Measurements from ENCODE around the gene DPYSL4. TPM values are rescaled to one million over a fixed set of nuclear protein-coding genes. Genes with fewer than 3 reads are reported as not detected.

DPYSL4 gene
- total RNA-seq, 1 donor from 2014 or later = 24.0 TPM

DNA sequence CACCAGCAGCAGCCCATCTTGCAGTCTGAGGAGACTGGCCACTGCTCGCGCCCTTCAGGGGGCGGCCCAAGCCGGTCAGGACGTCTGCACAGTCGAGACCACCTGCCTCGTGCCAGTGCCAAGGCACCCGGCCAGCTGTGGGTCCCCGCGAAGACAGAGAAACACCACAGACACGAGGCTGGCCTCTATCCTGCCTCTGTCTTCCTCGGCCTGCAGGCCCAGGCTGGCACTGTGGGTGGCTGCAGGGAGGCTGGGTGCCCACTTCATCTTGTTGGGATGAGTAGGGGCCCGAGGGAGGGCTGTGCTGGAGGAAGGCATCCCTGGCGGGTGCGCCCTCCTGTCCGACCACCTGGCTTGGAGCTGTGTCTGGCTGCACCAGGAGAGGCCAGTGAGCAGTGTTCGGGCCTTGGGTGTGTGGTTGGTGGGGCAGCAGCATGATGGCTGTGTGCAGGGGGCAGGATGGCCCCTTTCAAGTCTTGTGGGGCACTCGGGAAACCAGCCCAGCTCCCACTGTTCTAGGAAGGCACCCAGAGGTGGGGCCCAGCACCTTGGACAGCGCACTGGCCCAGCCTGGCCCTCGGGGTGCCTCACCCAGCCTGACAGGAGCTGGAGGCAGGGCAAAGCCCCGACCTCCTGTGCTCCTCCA is 7.3 kb downstream of the DPYSL4 start:
- intact Hi-C loops (cut with micrococcal nuclease) = no loop called here

DNA sequence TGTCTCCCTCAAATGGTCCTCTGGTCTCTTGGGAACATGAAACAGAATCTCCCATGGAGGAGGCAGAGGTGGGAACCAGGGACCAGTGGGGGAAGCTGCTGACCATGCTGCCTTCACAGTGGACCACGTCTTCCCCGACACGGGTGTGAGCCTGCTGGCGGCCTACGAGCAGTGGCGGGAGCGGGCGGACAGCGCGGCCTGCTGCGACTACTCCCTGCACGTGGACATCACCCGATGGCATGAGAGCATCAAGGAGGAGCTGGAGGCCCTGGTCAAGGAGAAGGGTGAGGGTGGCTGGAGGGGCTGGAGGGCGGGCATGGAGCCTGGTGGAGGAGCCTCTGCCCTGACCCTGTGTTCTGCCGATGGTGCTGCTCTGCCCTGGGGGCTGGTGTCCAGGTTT is 8.0 kb downstream of the DPYSL4 start:
- intact Hi-C loops (cut with micrococcal nuclease) = no loop called here

GRCh38 chr10:132195366-132196075 is 8.8 kb downstream of the DPYSL4 start:
- intact Hi-C loops (cut with micrococcal nuclease) = no loop called here

DNA sequence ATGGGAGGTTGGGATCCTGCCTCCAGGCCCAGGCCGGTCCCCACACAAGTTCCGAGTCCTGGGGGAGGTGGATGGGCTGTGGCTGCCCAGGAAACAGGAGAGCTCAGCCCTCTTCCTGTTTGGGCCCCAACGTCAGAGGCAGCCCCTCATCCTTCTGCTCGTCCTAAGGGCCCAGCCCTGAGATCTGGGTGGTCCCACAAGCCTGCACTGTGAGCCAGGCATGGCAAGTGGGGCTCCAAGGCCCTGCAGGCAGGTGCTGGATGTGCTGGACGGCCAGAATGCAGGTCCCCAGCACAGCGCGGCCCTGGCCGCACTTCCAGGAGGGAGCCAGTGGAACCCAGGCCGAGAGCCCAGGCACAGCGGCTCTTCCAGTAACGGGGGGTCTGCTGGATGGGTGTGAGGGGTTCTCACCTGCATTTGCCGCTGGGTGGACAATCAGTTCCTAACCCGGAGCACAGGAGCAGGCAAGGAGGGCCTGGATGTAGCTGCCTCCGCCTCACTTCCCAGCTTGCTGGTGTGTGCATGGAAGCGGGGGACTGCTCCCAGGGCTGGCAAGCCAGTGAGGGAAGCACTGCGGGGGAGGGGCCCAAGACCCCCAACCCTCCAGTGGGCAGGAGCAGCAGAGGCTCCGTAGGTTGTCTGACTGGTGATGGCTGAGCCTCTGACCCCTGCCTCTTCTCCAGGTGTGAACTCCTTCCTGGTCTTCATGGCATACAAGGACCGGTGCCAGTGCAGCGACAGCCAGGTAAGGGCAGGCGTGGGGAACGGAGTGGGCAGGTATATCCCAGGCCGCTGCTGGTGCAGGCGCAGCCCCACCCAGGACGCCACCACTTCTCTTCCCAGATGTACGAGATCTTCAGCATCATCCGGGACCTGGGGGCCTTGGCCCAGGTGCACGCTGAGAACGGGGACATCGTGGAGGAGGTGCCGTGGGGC is 9.7 kb downstream of the DPYSL4 start:
- intact Hi-C loops (cut with micrococcal nuclease) = no loop called here

DNA sequence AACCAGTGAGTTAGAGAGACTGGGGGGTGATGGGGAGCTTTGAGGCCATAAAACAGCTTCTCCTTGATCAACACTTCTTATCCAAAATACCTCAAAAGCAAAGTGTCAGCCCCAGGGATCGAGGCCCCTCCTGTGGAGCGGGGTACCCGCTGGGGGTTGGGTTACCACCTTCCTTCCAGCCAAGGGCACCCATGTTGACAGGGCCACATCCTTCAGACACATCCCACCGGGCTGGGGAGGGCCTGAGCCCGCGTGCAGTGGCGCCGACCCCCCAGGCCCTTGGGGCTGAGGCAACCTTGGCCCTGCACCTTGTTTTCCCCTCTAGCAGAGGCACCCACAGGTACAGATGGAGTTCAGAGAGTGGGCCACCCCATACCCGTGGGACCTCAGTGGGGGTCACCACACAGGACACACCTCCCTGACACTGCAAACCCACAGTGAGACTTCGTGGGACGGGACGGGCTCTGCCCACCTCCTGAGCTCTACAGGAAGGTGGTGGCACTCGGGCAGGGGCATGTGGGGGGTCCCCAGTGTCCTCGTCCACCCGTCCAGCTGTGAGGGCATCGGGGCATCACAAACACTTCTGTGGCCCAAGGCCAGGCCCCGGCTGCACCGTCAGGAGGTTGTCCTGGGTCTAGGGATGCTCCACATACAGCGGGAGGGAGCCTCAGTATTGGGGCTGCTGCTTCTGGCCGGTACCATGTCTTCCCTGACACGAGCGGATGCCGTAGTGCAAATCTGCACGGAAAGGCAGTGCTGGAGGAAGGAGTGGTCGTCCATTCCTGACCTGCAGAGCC is 10.7 kb downstream of the DPYSL4 start:
- intact Hi-C loops (cut with micrococcal nuclease) = no loop called here

GRCh38 chr10:132198068-132198370 is 11.3 kb downstream of the DPYSL4 start:
- intact Hi-C loops (cut with micrococcal nuclease) = no loop called here

GRCh38 chr10:132198381-132199181 is 11.8 kb downstream of the DPYSL4 start:
- intact Hi-C loops (cut with micrococcal nuclease) = no loop called here

DNA sequence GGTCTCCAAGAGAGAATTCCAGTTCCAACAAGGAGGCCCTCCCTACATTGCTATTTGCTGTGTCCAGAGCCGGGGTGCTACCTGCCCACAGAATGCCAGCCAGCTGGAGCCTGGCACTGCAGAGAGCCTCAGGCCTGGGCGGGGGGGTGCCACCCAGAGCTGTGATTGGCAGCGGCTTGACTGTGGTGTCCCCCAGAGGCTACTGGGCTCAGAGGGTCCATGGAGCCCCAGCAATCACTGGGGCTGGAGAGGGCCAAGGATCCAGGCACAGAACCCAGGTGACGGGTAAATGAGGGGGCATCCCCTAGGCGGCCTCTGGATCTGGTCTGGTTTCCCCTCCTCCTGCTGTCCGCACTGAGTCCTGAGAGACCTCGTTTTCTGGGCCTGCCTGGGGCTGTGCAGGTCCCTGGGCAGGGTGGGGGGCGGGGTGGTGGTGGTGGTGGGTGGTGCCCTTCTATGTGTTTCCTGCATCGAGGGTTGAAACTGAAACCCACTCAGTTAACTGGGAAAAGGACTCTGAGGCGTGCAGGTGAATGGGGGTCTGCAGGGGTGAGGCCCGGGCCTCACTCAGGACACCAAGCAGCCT is 12.6 kb downstream of the DPYSL4 start:
- intact Hi-C loops (cut with micrococcal nuclease) = no loop called here

- intact Hi-C loops (cut with micrococcal nuclease) = no loop called here
These were observed 13.1 kb downstream of the DPYSL4 start for GRCh38 chr10:132199854-132200311.

DNA sequence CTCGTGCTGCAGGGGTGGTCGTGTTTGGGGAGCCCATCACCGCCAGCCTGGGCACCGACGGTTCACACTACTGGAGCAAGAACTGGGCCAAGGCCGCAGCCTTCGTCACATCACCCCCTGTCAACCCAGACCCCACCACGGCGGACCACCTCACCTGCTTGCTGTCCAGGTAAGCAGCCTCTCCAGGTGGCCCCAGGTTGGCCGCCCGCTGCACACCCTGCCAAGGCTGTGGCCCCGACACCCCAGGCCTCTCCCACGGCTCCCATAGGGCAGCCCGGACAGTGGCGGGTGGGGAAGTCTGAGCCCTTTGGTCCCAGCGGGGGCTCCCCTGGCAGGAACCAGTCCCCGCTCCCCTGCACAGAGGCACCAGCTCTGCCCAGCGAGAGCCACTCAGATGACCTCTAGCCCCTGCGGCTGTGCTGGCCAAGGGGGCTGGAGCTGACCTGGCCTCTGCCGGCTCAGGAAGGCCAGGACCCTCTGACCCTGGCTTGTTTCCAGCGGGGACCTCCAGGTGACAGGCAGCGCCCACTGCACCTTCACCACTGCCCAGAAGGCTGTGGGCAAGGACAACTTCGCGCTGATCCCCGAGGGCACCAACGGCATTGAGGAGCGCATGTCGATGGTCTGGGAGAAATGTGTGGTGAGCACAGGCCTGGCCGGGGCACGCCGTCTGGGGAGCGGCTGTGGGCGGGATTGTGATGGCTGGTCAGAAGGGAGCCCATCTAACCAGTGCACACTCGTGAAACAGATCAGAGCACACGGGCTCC is 13.8 kb downstream of the DPYSL4 start:
- intact Hi-C loops (cut with micrococcal nuclease) = no loop called here

DNA sequence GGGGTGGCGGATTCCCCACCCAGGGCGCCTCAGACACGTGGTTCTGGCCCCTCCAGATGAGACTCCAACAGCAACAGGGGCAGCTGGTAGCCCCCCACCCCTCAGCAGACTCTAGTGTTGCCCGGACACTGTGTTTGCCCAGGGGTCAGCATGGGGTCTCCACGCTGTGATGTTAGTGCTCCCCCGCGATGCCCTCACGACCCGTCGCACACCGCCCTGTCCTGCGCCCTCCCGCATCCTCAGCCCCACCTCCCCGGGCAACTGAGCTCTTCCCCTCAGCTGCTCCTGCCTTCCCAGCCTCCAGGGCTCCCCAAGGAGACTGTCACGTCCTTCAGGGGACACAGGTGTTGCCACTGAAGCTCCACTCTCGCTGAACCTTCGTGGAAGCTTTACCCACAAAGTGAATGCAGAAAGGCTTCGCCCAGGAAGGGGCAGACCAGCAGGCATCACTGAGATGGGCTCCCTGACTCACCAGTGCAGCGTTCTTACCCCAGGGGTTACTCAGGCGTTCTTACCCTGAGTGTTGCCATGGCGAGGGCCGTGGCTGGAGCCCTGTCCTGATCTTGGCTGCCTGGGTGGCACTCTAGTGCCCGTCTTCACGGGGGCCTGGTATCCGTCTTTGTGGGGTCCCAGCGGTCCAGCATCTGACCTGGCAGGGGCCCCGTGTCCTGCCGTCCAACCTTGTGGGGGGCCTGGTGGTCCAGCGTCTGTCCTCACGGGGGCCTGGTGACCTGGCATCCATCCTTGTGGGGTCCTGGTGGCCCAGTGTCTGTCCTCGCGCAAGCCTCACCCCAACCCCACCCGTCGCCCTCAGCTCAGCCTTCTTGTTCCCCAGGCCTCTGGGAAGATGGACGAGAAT is 14.6 kb downstream of the DPYSL4 start:
- intact Hi-C loops (cut with micrococcal nuclease) = no loop called here

DNA sequence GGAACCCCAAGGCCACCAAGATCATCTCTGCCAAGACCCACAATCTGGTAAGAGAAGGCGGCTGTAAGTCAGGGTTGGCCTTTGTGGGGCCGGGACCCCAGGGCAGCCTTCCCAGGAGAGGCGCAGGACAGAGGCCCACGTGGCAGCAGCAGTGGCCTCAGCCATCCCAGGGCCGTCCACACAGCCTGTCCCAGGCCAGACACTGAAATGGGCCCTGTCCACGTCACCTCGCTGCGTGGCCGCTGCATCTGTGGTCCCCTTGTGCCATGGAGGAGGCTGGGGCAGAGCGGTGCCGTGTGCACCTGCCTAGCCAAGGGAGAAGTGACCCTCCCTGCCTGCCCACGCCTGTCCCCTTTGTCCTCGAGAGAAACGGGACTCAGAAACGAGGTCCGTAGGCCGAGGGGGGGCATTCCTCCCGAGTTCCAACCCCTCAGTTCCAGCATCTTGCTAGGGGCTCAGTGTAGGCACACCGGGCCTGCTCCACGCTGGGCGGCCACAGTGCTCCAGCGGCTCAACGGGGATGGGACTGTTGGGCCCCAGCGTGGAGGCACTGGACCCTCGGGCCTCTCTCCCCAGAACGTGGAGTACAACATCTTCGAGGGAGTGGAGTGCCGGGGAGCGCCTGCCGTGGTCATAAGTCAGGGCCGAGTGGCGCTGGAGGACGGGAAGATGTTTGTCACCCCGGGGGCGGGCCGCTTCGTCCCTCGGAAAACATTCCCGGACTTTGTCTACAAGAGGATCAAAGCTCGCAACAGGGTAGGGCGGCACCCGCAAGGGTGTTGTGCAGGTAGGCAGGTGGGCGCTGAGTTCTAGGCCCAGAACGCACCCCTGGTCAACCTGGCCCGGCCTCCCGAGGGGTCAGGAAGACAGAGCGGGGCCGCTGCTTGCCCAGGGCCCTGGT is 15.6 kb downstream of the DPYSL4 start:
- intact Hi-C loops (cut with micrococcal nuclease) = no loop called here

DNA sequence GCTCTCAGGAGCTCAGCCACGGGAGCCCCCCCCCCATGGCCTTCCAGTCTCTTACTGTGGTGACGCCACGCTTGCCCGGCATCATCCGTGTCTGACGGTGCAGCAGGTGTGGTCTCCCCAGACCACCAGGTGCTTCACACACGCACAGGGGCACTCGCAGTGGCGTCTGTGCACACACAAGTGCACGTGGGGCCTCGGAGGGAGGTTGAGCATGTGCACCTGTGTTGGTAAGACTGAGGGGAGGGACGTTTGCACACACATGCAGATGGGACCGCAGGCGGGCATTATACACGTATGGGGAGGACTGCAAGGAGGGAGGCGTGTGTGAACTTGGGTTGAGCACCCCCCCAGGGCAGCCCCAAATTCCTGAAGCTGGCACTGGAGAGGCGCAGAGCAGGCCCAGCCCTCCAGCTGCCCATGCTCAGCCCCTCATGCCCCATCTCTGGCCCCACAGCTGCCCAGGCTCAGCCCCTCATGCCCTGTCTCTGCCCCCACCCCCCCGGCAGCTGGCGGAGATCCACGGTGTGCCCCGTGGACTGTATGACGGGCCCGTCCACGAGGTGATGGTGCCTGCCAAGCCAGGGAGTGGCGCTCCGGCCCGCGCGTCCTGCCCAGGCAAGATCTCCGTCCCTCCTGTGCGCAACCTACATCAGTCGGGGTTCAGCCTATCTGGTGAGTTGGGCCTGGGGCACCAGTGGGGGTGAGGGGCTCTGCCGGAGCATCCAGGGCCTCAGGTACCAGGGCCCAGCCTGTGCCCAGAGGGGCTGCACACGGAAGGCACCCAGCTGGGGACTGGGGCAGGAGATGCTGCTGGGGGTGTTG is 16.7 kb downstream of the DPYSL4 start:
- intact Hi-C loops (cut with micrococcal nuclease) = no loop called here

DNA sequence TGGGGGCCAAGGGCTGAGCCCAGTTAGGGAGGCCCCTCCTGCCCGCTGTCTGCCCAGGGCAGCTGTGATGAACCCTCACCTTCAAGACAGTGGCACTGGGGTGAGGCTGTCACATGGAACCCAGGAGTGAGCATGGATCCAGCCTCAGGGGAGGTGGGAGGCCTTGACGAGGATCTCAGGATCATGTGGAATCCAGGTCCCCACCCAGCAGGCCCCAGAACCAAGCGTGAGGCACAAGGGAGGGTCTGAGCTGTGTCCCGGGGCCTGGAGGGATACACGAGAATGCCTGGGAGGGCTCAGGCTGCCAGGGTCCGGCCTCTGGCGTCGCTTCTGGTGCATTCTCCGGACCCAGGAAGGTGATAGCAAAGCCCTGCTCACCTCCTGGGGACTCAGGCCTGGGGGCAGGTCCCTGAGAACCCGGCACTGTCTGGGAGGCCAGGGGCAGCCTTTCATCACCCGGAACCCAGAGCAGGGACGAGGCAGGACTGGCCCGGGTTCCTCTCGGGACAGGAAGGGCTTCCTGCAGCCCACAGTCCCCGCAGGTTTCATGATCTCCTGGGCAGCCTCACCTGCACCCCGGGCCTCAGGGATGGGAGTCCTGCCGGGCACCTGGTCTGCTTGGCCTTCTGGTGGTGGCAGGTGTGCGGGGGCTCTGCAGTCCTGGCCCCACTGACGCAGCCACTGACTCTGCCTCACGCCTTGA is 17.5 kb downstream of the DPYSL4 start:
- intact Hi-C loops (cut with micrococcal nuclease) = no loop called here

DNA sequence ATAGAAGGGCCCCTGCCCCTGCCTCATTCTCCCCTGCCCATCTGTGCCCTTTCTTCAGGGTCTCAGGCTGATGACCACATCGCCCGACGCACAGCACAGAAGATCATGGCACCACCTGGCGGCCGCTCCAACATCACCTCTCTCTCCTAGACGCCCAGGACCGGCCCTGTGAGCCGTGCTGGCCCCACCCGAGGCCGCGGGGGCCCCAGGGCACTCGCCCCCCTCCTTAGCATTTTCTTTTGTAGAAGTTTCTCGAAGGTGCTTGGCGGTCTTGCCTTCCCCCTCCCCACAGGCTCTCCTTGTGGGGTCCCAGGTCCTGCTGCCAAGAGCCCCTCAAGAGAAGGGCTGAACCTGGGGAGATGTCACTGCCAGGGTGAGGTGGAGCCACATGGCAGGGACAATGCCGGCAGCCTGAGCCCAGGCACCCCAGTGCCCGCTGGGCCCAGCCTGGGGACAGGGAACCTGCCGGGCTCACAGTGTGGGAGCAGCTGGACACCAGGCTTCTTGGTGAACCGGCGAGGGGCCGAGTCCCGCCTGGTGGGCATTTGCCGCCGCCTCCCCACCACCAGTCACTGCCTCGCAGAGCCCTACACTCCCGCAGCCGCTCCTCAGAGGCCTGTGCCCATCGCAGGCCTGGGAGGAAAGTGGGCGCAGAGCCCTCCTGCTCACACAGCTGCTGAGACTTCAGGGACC is 18.2 kb downstream of the DPYSL4 start:
- intact Hi-C loops (cut with micrococcal nuclease) = no loop called here
